ENCODE data around the gene ZSWIM4.

Gene ZSWIM4

GRCh38 chr19:13835791-13836723 is 40.8 kb downstream of the ZSWIM4 start:
- FAIRE-seq: no peak

DNA sequence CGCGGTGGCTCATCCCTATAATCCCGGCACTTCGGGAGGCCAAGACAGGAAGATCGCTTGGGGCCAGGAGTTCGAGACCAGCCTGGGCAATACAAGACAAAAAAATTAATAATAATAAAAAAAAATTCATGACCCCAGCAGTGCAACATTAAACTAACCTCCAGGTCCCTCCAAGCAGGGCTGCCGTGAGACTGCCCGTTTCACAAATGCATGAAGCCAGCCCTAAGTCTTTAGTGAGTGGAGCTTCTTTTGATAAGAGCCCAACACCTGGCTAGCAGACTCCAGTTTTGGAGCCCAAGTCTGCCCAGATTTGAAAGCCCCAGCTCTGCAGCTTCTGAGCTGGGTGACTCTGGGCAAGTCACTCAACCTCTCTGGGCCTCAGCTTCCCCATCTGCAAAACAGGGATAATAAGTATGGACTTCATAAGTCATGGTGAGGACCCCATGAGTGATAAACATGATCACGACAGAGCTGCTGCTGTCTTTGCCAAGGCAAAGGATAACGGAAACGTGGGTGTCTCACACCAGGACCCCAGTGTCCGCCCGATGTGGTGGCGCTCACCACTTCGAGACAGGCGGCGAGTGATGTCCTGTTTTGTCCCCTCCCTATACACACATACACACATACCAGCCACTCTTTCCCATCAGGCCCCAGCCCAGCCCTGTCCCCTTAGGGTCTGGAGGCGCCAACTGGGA is 43.3 kb downstream of the ZSWIM4 start:
- no peak for FAIRE-seq

GRCh38 chr19:13839130-13839937 is 44.1 kb downstream of the ZSWIM4 start:
- FAIRE-seq: no peak

DNA sequence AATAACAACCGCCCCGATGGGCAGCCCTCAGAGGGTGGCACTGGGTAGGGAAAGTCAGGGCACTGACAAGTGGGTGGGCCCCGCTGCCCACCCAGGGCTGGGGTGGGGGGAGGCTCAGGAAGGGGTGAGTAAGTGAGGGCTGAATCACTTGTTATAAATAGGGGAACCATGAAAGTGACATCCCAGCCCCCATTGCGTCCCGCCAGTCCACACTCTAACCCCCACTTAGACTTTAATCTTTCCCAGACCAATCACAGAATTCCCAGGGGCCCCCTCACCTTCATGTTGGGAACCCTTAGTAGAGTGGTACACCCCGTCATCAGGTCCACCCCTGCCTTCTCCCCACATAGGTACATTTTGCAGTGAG is 44.7 kb downstream of the ZSWIM4 start:
- no peak for FAIRE-seq

GRCh38 chr19:13840305-13841085 is 45.3 kb downstream of the ZSWIM4 start:
- FAIRE-seq: no peak

GRCh38 chr19:13841086-13841961 is 46.1 kb downstream of the ZSWIM4 start:
- no peak for FAIRE-seq

DNA sequence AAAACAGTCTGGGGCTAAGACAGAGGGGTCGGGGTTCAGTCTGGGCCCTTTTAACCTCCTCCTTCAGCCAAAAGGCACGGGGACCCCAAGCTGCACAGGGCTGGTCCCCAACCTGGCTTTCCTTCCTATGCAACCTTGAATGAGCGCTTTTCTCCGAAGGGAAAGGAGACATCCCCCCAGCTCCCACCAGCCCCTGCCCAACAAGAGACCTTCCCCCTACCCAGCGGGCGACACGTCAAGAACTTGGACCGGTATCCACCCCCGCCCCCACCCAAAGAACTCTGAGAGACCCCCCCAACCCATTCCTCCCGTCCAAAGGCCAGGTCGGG is 46.7 kb downstream of the ZSWIM4 start:
- FAIRE-seq: no peak

DNA sequence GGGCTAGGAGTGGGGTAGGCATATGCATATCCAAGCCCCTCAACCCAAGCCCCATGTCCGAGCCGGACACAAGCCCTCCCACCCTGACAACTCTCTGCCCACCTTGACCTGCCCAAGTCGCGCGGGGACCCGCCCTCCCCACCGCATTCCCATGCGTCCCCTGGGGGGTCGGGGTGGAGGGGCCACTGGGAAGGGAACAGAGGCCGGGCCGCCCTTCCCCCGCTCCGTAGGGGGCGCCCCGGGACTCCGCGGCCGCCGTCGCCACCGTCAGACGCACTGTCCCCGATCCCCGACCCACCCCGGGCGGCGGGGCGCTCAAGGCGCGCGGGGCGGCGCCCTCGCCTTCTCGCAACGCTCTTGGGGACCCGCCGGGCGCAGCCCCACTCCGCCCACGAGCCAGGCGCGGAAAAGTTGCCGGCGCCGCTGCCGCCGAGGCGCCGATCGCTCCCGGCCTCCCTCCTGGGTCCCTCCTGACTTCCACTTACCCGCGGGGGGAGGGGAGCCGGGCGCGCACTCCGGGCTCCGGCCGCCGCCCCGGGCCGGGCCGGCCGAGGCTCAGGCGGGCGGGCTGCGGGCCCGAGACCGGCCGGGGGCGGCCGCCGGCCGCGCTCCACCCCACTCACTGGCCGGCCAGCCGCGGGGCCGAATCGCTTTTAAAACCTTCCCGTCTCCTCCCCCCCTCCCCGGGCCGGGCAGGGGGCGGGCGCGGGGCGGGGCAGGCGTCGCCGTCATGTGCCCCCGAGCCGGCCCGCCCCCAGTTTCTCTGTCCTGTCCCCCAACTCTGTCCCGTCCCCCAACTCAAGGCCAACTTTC is 47.3 kb downstream of the ZSWIM4 start:
- FAIRE-seq: no peak

DNA sequence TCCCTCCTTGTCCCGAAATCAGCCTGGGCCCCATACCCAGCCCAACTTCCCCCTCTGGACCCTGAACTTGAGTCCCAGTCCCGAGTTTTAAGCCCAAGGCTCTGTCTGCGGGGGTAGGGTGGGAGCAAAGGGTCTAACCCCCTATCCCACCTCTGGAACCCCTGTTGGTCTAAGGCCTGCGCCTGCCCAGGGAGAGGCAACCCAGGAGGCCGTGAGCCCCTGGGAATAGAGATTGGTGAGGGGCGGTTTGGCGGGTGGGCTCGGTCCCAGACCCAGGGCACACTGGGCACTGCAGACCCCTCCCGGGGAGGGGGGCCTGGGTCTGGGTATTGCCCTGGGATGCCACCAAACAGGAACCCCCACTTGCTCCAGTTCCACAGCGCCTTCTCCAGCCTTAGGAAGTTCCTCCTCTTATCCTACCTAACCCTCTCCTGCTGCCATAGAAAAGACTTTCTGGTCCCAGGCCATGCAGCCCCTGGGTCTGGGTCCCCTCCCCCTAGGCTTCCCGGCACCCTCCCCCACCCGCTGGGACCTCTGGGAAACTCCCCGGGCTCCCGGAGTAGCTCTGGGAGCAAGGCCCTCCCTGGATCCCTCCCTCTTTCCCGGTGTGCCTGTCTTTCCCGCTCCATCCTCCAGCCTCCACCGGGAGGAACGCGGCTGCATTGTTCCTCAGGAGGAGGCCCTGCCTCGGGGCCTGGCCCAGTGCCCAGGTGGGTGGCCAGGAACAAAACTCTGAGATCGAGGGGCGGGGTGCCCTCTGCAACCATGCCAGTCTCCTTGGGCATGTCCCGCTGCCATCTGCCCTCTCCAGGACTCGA is 48.1 kb downstream of the ZSWIM4 start:
- FAIRE-seq: no peak

GRCh38 chr19:13844130-13844631 is 48.9 kb downstream of the ZSWIM4 start:
- no peak for FAIRE-seq

GRCh38 chr19:13846557-13847406 is 51.5 kb downstream of the ZSWIM4 start:
- no peak for FAIRE-seq

GRCh38 chr19:13847407-13848339 is 52.4 kb downstream of the ZSWIM4 start:
- no peak for FAIRE-seq

DNA sequence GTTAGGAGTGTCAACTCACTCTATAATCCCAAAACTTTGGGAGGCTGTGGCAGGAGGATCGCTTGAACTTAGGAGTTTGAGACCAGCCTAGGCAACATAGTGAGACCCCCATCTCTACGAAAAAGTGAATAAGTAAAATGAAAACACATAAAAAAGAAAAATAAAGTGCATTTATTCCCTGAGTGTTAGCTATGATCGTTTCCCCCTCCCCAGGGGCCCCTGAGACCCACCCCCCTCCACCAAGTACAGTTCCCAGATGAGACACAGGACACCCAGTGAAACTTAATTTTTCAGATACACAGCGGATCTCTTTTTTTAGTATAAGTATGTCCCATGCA is 53.1 kb downstream of the ZSWIM4 start:
- FAIRE-seq: no peak

DNA sequence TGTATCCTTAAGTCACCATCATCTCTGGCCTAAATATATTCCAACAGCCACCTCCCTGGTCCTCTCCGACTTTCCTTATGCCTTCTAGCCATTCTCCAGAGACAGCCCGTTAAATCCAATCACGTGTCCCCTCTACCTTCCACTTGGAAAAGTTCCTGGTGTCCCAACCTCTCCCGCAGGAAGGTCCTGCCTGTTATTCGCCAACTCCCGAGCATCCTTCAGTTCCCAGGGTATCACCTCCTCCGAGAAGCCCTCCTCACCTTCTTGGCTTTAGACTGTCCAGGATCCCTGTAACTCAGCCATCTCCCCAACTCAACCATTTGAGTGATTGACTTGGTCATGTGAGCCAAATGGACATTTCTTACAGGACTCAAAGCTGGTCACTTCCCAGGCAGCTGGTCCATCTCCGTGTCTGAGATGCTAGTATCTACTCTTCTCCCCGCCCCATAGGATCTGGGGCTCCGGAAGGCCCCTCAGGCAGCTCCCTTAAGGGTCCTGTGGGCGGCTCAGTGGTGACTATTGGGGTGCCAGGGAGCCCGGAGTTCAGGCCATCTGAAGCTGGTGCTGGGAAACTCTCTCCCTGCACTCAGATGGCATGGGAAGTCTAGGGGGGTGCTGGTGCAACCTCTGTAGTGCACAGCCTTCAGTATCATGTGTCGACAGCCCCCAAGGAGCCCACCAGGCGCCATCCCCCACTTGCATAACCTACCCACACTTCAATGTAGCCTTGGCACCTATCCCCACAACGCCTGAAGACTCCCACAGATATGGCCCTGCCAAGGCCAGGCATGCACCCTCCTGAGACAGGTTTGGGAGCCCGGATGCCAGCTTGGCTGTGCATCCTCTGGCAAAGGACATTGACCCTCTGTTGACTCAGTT is 53.8 kb downstream of the ZSWIM4 start:
- FAIRE-seq: no peak

GRCh38 chr19:13849991-13850909 is 55.0 kb downstream of the ZSWIM4 start:
- no peak for FAIRE-seq
